DOHH2 (cell line): ENCODE measurements around the gene GYPC.

Experiments used
- H3F3A ChIP-seq: fragments of 200-600 bp; sonication (generic), shearing (Covaris generic); 2 replicates; pipeline ENCODE4 v1.6.0; 2016; ENCODE audit warnings: antibody characterized with exemption, mild to moderate bottlenecking; ENCODE audit not compliant: control insufficient read depth, insufficient read depth
- H3K27ac ChIP-seq: fragments of 200-600 bp; sonication (generic); 2 replicates; pipeline ENCODE4 v1.5.1; 2014; ENCODE audit warnings: low read depth, mild to moderate bottlenecking, low read length, moderate library complexity
- H3K27me3 ChIP-seq: fragments of 200-600 bp; sonication (generic); 2 replicates; pipeline ENCODE4 v1.6.1; 2014; ENCODE audit warnings: mild to moderate bottlenecking, low read length, mixed read lengths; ENCODE audit not compliant: control insufficient read depth
- H3K36me3 ChIP-seq: fragments of 200-600 bp; sonication (generic); 2 replicates; pipeline ENCODE4 v1.6.1; 2014; ENCODE audit warnings: mild to moderate bottlenecking, low read length, moderate library complexity, mixed read lengths; ENCODE audit not compliant: control insufficient read depth
- H3K4me1 ChIP-seq: fragments of 200-600 bp; sonication (generic); 2 replicates; pipeline ENCODE4 v1.6.1; 2014; ENCODE audit warnings: mild to moderate bottlenecking, low read length, mixed read lengths; ENCODE audit not compliant: control insufficient read depth
- H3K4me2 ChIP-seq: fragments of 200-600 bp; sonication (generic); 2 replicates; pipeline ENCODE4 v1.6.0; 2014; ENCODE audit warnings: mild to moderate bottlenecking, low read length, moderate library complexity
- H3K4me3 ChIP-seq: fragments of 200-600 bp; sonication (generic); 2 replicates; pipeline ENCODE4 v1.5.1; 2014; ENCODE audit warnings: mild to moderate bottlenecking, low read length, mixed read lengths
- H3K79me2 ChIP-seq: fragments of 200-600 bp; sonication (generic); 2 replicates; pipeline ENCODE4 v1.6.1; 2014; ENCODE audit warnings: mild to moderate bottlenecking, low read length, mixed read lengths; ENCODE audit not compliant: control insufficient read depth
- H3K9me2 ChIP-seq: fragments of 200-600 bp; sonication (generic); replicated peaks from 2 replicates; pipeline ENCODE4 v1.6.1; 2014; ENCODE audit warnings: mild to moderate bottlenecking, low read length, mixed read lengths; ENCODE audit not compliant: control insufficient read depth
- H3K9me3 ChIP-seq: fragments of 200-600 bp; sonication (generic); 2 replicates; pipeline ENCODE4 v1.6.1; 2014; ENCODE audit warnings: antibody characterized with exemption, low read length, mixed read lengths; ENCODE audit not compliant: control insufficient read depth, insufficient read depth
- H4K20me1 ChIP-seq: fragments of 200-600 bp; sonication (generic); 2 replicates; pipeline ENCODE4 v1.6.0; 2014; ENCODE audit warnings: low read depth, mild to moderate bottlenecking, antibody characterized with exemption, low read length, moderate library complexity; ENCODE audit not compliant: control insufficient read depth, insufficient read depth
- EZH2phosphoT487 ChIP-seq: fragments of 200-600 bp; sonication (generic); IDR thresholded peaks from 2 replicates; pipeline ENCODE4 v1.6.1; 2017; ENCODE audit warnings: borderline replicate concordance, mild to moderate bottlenecking, antibody characterized with exemption, low read length, moderate library complexity, mixed read lengths
- TF ChIP-seq, protein P1 (sequence below): fragments of 200-600 bp; sonication (generic); IDR thresholded peaks from one replicate; pipeline ENCODE4 v1.5.1; 2014; ENCODE audit warnings: antibody characterized with exemption, mild to moderate bottlenecking, low read depth, low read length; ENCODE audit not compliant: poor library complexity, severe bottlenecking

The GYPC gene

DNA sequence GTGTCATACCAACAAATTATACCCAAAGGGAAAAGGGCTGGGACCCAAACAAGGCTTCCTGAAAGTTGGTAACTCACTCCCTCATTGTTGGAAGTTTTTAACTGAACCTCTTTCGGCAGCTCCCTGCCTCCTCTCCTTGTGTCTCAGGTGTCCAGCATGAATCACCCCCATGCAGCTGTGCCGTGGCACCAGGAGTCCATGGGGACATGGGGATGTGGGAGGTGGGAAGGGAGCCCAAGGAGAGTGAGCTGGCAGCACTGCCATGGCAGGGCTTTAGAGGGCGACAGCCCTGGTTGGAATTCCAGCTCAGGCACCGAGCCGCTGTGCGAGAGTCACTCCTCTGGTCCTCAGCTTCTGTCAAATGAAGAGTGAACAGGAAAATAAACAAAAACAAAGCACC lies 12.5 kb upstream of the GYPC start:
- Histone ChIP-seq H3K36me3 (no peaks in the 10 kb centered on the region), H3K79me2 (no peaks in the 10 kb centered on the region), H3K4me3 (no peak overlapping the region), H3K4me2 (no peak overlapping the region), H3K27ac (no peak overlapping the region), H3F3A (no peaks in the 10 kb centered on the region), H3K9me3 (peaks cover 5% of the 10 kb centered on the region; the same call in 1 of the 2 replicates), H4K20me1 (no peaks in the 10 kb centered on the region), H3K27me3 (no peaks in the 10 kb centered on the region), H3K4me1 (peaks cover 15% of the 10 kb centered on the region), H3K9me2 (no peaks in the 10 kb centered on the region)
- TF ChIP-seq, protein P1, sequence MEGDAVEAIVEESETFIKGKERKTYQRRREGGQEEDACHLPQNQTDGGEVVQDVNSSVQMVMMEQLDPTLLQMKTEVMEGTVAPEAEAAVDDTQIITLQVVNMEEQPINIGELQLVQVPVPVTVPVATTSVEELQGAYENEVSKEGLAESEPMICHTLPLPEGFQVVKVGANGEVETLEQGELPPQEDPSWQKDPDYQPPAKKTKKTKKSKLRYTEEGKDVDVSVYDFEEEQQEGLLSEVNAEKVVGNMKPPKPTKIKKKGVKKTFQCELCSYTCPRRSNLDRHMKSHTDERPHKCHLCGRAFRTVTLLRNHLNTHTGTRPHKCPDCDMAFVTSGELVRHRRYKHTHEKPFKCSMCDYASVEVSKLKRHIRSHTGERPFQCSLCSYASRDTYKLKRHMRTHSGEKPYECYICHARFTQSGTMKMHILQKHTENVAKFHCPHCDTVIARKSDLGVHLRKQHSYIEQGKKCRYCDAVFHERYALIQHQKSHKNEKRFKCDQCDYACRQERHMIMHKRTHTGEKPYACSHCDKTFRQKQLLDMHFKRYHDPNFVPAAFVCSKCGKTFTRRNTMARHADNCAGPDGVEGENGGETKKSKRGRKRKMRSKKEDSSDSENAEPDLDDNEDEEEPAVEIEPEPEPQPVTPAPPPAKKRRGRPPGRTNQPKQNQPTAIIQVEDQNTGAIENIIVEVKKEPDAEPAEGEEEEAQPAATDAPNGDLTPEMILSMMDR = no peak
- no peak for TF ChIP-seq EZH2phosphoT487

DNA sequence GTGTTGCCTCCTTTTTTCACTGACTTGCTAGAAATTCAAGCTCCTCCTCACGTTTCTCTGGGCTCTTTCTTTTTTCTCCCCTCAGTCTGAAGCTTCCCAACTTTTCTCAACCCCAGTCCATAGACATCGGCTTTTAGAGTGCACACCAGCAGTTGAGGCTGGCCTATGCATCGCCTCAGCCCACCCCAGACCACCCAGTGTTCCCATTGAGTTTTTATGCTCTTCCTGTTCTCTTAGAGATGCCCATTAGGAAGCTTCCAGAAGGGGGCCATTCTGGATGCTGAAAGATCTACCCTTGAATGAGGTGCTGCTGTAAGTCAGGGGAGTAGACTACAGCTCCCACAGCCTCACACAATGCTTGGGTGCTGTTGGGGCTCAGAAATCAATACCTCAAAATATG lies 12.0 kb upstream of the GYPC start:
- Histone ChIP-seq H3K27ac (no peak overlapping the region), H3K4me1 (peaks cover 15% of the 10 kb centered on the region), H4K20me1 (no peaks in the 10 kb centered on the region), H3K4me3 (no peak overlapping the region; the same call in 1 of the 2 replicates), H3K27me3 (no peaks in the 10 kb centered on the region), H3K9me2 (no peaks in the 10 kb centered on the region), H3K4me2 (no peak overlapping the region), H3K9me3 (peaks cover 5% of the 10 kb centered on the region; the same call in 1 of the 2 replicates), H3F3A (no peaks in the 10 kb centered on the region), H3K36me3 (no peaks in the 10 kb centered on the region), H3K79me2 (no peaks in the 10 kb centered on the region)
- TF ChIP-seq, protein P1 = no peak
- TF ChIP-seq EZH2phosphoT487 = no peak

DNA sequence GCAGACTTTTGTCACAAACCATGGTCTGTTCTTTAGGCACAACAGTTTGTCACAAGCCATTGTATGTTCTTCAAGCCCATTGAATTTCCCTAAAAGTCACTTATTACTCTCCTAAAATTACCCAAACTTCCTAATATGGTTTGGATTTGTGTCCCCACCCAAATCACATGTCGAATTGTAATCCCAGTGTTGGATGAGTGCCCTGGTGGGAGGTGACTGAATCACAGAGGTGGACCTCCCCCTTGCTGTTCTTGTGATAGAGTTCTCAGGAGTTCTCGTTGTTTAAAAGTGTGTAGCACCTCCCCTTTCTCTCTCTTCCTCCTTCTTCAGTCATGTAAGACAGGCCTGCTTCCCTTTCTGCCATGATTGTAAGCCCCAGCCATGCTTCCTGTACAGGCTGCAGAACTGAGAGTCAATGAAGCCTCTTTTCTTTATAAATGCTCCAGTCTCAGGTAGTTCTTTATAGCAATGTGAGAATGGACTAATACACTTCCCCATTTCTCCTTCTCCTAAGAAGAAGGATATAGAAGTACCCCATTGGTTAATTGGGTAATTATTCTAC lies 11.2 kb upstream of the GYPC start:
- TF ChIP-seq, protein P1 = no peak
- TF ChIP-seq EZH2phosphoT487 = no peak
- Histone ChIP-seq H3K4me1 (peaks cover 15% of the 10 kb centered on the region), H3F3A (no peaks in the 10 kb centered on the region), H3K36me3 (no peaks in the 10 kb centered on the region), H3K79me2 (no peaks in the 10 kb centered on the region), H3K27me3 (no peaks in the 10 kb centered on the region), H3K4me3 (peak overlapping the region; percentile 9; the same call in 1 of the 2 replicates), H3K4me2 (peak overlapping the region; percentile 18), H3K9me2 (no peaks in the 10 kb centered on the region), H4K20me1 (no peaks in the 10 kb centered on the region), H3K9me3 (peaks cover 5% of the 10 kb centered on the region; the same call in 1 of the 2 replicates), H3K27ac (0 out of 2 replicates have a peak overlapping the region, but pooled peaks have one; percentile 14)
